H9 (cell line): ENCODE data around the gene MRAS. TPM values are rescaled to one million over a fixed set of nuclear protein-coding genes. Genes with fewer than 3 reads are reported as not detected.

Experiments used
- DNase-seq: peaks from one replicate; pipeline ENCODE4 v3.0.0-alpha.2; 2017
- H2AFZ ChIP-seq: one replicate; pipeline ENCODE4 v1.6.1; 2013; ENCODE audit warnings: mild to moderate bottlenecking, low read length, control low read depth, moderate library complexity
- H2AK5ac ChIP-seq: 2 replicates; pipeline ENCODE4 v1.6.1; 2013; ENCODE audit warnings: low read length, control low read depth, mixed read lengths; ENCODE audit not compliant: insufficient read length
- H2BK120ac ChIP-seq: one replicate; pipeline ENCODE4 v1.6.1; 2013; ENCODE audit warnings: low read depth, mild to moderate bottlenecking, low read length, control low read depth, inconsistent platforms; ENCODE audit not compliant: poor library complexity, severe bottlenecking
- H2BK12ac ChIP-seq: 2 replicates; pipeline ENCODE4 v1.6.1; 2013; ENCODE audit warnings: low read length, control low read depth, mixed read lengths, low read depth; ENCODE audit not compliant: insufficient read length
- H2BK15ac ChIP-seq: 2 replicates; pipeline ENCODE4 v1.6.1; 2013; ENCODE audit warnings: low read depth, low read length, control low read depth
- H2BK20ac ChIP-seq: one replicate; pipeline ENCODE4 v1.6.1; 2013; ENCODE audit warnings: low read depth, mild to moderate bottlenecking, low read length, control low read depth, inconsistent platforms; ENCODE audit not compliant: poor library complexity, severe bottlenecking
- H2BK5ac ChIP-seq: 2 replicates; pipeline ENCODE4 v1.6.1; 2013; ENCODE audit warnings: low read length, control low read depth, mixed read lengths; ENCODE audit not compliant: insufficient read length
- H3K14ac ChIP-seq: 2 replicates; pipeline ENCODE4 v1.6.1; 2013; ENCODE audit warnings: low read length, control low read depth; ENCODE audit not compliant: insufficient read depth
- H3K18ac ChIP-seq: 2 replicates; pipeline ENCODE4 v1.6.1; 2013; ENCODE audit warnings: low read depth, mild to moderate bottlenecking, mixed read lengths, low read length, control low read depth; ENCODE audit not compliant: insufficient read length
- H3K23ac ChIP-seq: 2 replicates; pipeline ENCODE4 v1.6.1; 2013; ENCODE audit warnings: low read length, control low read depth, mixed read lengths, low read depth; ENCODE audit not compliant: insufficient read length
- H3K23me2 ChIP-seq: 2 replicates; pipeline ENCODE4 v1.6.1; 2013; ENCODE audit warnings: low read depth, mild to moderate bottlenecking, mixed read lengths, low read length, control low read depth; ENCODE audit not compliant: insufficient read length, poor library complexity, severe bottlenecking
- H3K27ac ChIP-seq: 2 replicates; pipeline ENCODE4 v1.5.1; 2013; ENCODE audit warnings: low read length, control low read depth, mixed read lengths, low read depth; ENCODE audit not compliant: insufficient read length
- H3K27me3 ChIP-seq: 2 replicates; pipeline ENCODE4 v1.6.1; 2013; ENCODE audit warnings: low read length, control low read depth, inconsistent platforms; ENCODE audit not compliant: insufficient read depth
- H3K4ac ChIP-seq: 2 replicates; pipeline ENCODE4 v1.6.1; 2013; ENCODE audit warnings: low read depth, mild to moderate bottlenecking, control low read depth, inconsistent platforms, low read length, moderate library complexity
- H3K4me1 ChIP-seq: 2 replicates; pipeline ENCODE4 v1.6.1; 2013; ENCODE audit warnings: low read length, control low read depth, inconsistent platforms; ENCODE audit not compliant: insufficient read depth
- H3K4me2 ChIP-seq: 2 replicates; pipeline ENCODE4 v1.6.1; 2013; ENCODE audit warnings: low read length, control low read depth, mixed read lengths; ENCODE audit not compliant: insufficient read length, insufficient read depth
- H3K56ac ChIP-seq: 2 replicates; pipeline ENCODE4 v1.6.1; 2013; ENCODE audit warnings: low read depth, mild to moderate bottlenecking, mixed read lengths, low read length, control low read depth; ENCODE audit not compliant: insufficient read length
- H3K79me1 ChIP-seq: 2 replicates; pipeline ENCODE4 v1.6.1; 2013; ENCODE audit warnings: low read depth, mild to moderate bottlenecking, moderate library complexity, low read length, control low read depth, inconsistent platforms; ENCODE audit not compliant: insufficient read depth, poor library complexity, severe bottlenecking
- H3K79me2 ChIP-seq: 2 replicates; pipeline ENCODE4 v1.6.1; 2013; ENCODE audit warnings: low read length, control low read depth, inconsistent platforms; ENCODE audit not compliant: insufficient read depth
- H3K9ac ChIP-seq: 2 replicates; pipeline ENCODE4 v1.6.1; 2013; ENCODE audit warnings: low read length, control low read depth, mixed read lengths; ENCODE audit not compliant: insufficient read length; ENCODE audit errors: extremely low read depth
- H3K9me3 ChIP-seq: one replicate; pipeline ENCODE4 v1.6.1; 2013; ENCODE audit warnings: low read depth, low read length, inconsistent platforms; ENCODE audit not compliant: control insufficient read depth
- H3T11ph ChIP-seq: one replicate; pipeline ENCODE4 v1.6.1; 2013; ENCODE audit warnings: mild to moderate bottlenecking, low read length, control low read depth, inconsistent platforms
- H4K20me1 ChIP-seq: one replicate; pipeline ENCODE4 v1.6.1; 2013; ENCODE audit not compliant: control insufficient read depth, insufficient read length, insufficient read depth
- H4K5ac ChIP-seq: 2 replicates; pipeline ENCODE4 v1.6.1; 2013; ENCODE audit warnings: low read depth, mild to moderate bottlenecking, mixed read lengths, low read length, control low read depth; ENCODE audit not compliant: insufficient read length
- H4K8ac ChIP-seq: replicated peaks from 2 replicates; pipeline ENCODE4 v1.6.1; 2013; ENCODE audit warnings: low read length, control low read depth, mixed read lengths, low read depth; ENCODE audit not compliant: insufficient read length
- H4K91ac ChIP-seq: 2 replicates; pipeline ENCODE4 v1.6.1; 2013; ENCODE audit warnings: low read depth, mild to moderate bottlenecking, moderate library complexity, mixed read lengths, low read length, control low read depth; ENCODE audit not compliant: insufficient read length
- H3K27ac Mint-ChIP-seq, 3 experiments: 2 replicates in 2 of 3; 3 replicates in 1 of 3; pipeline ENCODE4 v1.8.0; 2020 to 2021; ENCODE audit warnings: mixed read lengths in 3 of 3, mild to moderate bottlenecking in 1 of 3, moderate library complexity in 1 of 3
- H3K27me3 Mint-ChIP-seq: 2 replicates; pipeline ENCODE4 v1.8.0; 2021; ENCODE audit warnings: low read depth, mild to moderate bottlenecking, moderate library complexity, mixed read lengths
- H3K36me3 Mint-ChIP-seq, 3 experiments: 2 replicates in 2 of 3; 3 replicates in 1 of 3; pipeline ENCODE4 v1.8.0; 2020 to 2021; ENCODE audit warnings: low read depth in 3 of 3, mixed read lengths in 3 of 3; ENCODE audit not compliant: insufficient read depth in 1 of 3
- H3K4me1 Mint-ChIP-seq, 2 experiments: 2 replicates each; pipeline ENCODE4 v1.8.0; 2020; ENCODE audit warnings: mixed read lengths in 2 of 2
- H3K4me3 Mint-ChIP-seq, 2 experiments: 2 replicates in 1 of 2; 3 replicates in 1 of 2; pipeline ENCODE4 v1.8.0; 2020 to 2021; ENCODE audit warnings: mild to moderate bottlenecking in 2 of 2, mixed read lengths in 2 of 2, moderate library complexity in 1 of 2
- H3K9me3 Mint-ChIP-seq, 2 experiments: 2 replicates in 1 of 2; 3 replicates in 1 of 2; pipeline ENCODE4 v1.8.0; 2020; ENCODE audit warnings: mild to moderate bottlenecking in 2 of 2, mixed read lengths in 2 of 2, moderate library complexity in 1 of 2
- WGBS: extraction: QIAGEN DNeasy Blood & Tissue Kit; methylation state at CpG from one replicate; pipeline ENCODE4 v1.1.7; 2013; ENCODE audit warnings: missing lambda C conversion rate, low lambda C conversion rate, mixed read lengths; ENCODE audit not compliant: insufficient read length; ENCODE audit errors: extremely low coverage; 5-methylcytosine and 5-hydroxymethylcytosine counted together
- total RNA-seq: library from RNA; stranded (reverse); gene quantifications from 2 replicates; pipeline ENCODE4 v1.2.1, GENCODE V29; 2021
- TF ChIP-seq, protein P1 (sequence below): fragments of 200-600 bp; sonication (generic); conservative IDR thresholded peaks from 3 replicates; pipeline ENCODE4 v1.8.0; 2021; ENCODE audit warnings: antibody characterized with exemption, mild to moderate bottlenecking

Gene MRAS
- total RNA-seq, 1 experiment from 2014 or later: 10.9 TPM

DNA sequence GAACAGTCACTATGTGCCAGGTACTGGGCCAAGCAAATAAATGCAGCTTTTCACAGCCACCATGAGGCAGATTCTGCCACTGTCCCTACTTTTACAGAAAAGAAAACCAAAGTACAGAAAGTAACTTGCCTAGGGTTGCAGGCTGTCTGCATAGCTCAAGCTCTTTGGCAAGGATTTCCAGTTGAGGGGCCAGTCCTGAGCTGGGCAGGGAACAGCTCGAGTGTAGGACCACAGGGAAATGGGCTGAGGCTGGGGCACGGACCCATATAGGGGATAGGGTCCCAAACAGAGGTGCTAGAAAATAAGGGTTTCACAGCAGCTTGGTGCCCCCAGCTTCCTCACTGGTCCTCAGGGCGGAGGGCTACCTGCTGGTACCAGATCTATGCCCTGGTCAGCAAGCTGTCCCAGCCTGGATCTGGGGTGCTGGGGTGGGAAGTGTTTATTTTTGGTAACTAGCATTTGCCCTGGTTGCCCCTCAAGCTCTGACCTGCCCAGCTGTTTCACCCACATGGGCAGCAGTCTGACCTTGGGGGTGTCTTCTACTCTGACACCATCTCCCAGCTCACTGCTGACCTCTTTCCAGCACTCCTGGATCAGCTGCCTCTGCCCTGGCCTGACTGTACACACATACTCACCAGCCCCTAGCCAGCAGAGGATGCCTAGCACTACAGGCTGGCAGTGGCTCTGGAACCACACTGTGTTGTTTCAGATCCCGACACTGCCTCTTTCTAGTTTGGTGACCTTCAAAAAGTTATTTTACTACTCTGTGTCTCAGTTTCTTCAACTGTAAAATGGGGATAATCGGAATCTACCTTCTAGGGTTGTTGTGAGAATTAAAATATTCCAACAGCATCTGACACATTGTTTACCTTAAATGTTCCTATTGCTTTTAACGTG is 16.2 kb downstream of the MRAS start:
- no peaks in the 10 kb centered on the region for H3K4me1 ChIP-seq
- H3K9me3 ChIP-seq: no peaks in the 10 kb centered on the region
- H3K56ac ChIP-seq: no peak overlapping the region
- no peak overlapping the region for H4K8ac ChIP-seq
- no peak overlapping the region for H3T11ph ChIP-seq
- TF ChIP-seq, protein P1, sequence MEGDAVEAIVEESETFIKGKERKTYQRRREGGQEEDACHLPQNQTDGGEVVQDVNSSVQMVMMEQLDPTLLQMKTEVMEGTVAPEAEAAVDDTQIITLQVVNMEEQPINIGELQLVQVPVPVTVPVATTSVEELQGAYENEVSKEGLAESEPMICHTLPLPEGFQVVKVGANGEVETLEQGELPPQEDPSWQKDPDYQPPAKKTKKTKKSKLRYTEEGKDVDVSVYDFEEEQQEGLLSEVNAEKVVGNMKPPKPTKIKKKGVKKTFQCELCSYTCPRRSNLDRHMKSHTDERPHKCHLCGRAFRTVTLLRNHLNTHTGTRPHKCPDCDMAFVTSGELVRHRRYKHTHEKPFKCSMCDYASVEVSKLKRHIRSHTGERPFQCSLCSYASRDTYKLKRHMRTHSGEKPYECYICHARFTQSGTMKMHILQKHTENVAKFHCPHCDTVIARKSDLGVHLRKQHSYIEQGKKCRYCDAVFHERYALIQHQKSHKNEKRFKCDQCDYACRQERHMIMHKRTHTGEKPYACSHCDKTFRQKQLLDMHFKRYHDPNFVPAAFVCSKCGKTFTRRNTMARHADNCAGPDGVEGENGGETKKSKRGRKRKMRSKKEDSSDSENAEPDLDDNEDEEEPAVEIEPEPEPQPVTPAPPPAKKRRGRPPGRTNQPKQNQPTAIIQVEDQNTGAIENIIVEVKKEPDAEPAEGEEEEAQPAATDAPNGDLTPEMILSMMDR: no peak
- no peaks in the 10 kb centered on the region for H3K27me3 Mint-ChIP-seq
- H3K79me1 ChIP-seq: no peaks in the 10 kb centered on the region
- H3K36me3 Mint-ChIP-seq: no peaks in the 10 kb centered on the region
- no peaks in the 10 kb centered on the region for H3K27me3 ChIP-seq
- no peaks in the 10 kb centered on the region for H3K79me2 ChIP-seq
- H2BK20ac ChIP-seq: no peak overlapping the region
- H2AFZ ChIP-seq: no peak overlapping the region
- no peaks in the 10 kb centered on the region for H3K23me2 ChIP-seq
- no CpG with 5 or more reads among the region's 6 CpGs for whole genome bisulfite sequencing
- no peak overlapping the region for H3K27ac ChIP-seq
- no peak overlapping the region for H2BK15ac ChIP-seq
- no peaks in the 10 kb centered on the region for H4K20me1 ChIP-seq
- DNase-seq: no peak
- H2BK5ac ChIP-seq: no peak overlapping the region
- H3K4me3 Mint-ChIP-seq: no peak overlapping the region
- peaks cover 9 to 33% of the 10 kb centered on the region in 2 experiments for H3K4me1 Mint-ChIP-seq
- H4K91ac ChIP-seq: no peak overlapping the region
- H2BK120ac ChIP-seq: no peak overlapping the region
- no peak overlapping the region for H2BK12ac ChIP-seq
- no peak overlapping the region for H3K4me2 ChIP-seq
- no peaks in the 10 kb centered on the region for H3K9me3 Mint-ChIP-seq
- no peak overlapping the region for H3K14ac ChIP-seq
- no peak overlapping the region for H3K18ac ChIP-seq
- H4K5ac ChIP-seq: no peak overlapping the region
- H3K27ac Mint-ChIP-seq: no peak overlapping the region; a peak in 1 of 7 replicates
- no peak overlapping the region for H3K4ac ChIP-seq
- H3K9ac ChIP-seq: no peak overlapping the region
- no peak overlapping the region for H3K23ac ChIP-seq
- no peak overlapping the region for H2AK5ac ChIP-seq
